Activated naive CD8-positive, alpha-beta T cell (primary cell): Measurements from ENCODE around the gene MESP2.
"Not testable (repeated sequence)": the region's sequence is repeated elsewhere in the genome, so short reads cannot be mapped to it uniquely, and the experiment has no call there.

ENCODE experiments used
- H3K27ac Mint-ChIP-seq: one replicate; pipeline ENCODE4 v1.8.0; 2021; ENCODE audit warnings: mixed read lengths
- H3K27me3 Mint-ChIP-seq: one replicate; pipeline ENCODE4 v1.8.0; 2021; ENCODE audit warnings: mixed read lengths
- H3K36me3 Mint-ChIP-seq: one replicate; pipeline ENCODE4 v1.8.0; 2021; ENCODE audit warnings: mixed read lengths
- H3K4me1 Mint-ChIP-seq: one replicate; pipeline ENCODE4 v1.8.0; 2021; ENCODE audit warnings: low read depth, mixed read lengths
- H3K4me3 Mint-ChIP-seq: one replicate; pipeline ENCODE4 v1.8.0; 2021; ENCODE audit warnings: mild to moderate bottlenecking, mixed read lengths
- H3K9me3 Mint-ChIP-seq: one replicate; pipeline ENCODE4 v1.8.0; 2021; ENCODE audit warnings: low read depth, mixed read lengths

The MESP2 gene

GRCh38 chr15:89782619-89782950 is 6.5 kb downstream of the MESP2 start:
- not testable (repeated sequence) for H3K9me3 Mint-ChIP-seq, H3K4me3 Mint-ChIP-seq, H3K27me3 Mint-ChIP-seq, H3K4me1 Mint-ChIP-seq, H3K27ac Mint-ChIP-seq, H3K36me3 Mint-ChIP-seq

DNA sequence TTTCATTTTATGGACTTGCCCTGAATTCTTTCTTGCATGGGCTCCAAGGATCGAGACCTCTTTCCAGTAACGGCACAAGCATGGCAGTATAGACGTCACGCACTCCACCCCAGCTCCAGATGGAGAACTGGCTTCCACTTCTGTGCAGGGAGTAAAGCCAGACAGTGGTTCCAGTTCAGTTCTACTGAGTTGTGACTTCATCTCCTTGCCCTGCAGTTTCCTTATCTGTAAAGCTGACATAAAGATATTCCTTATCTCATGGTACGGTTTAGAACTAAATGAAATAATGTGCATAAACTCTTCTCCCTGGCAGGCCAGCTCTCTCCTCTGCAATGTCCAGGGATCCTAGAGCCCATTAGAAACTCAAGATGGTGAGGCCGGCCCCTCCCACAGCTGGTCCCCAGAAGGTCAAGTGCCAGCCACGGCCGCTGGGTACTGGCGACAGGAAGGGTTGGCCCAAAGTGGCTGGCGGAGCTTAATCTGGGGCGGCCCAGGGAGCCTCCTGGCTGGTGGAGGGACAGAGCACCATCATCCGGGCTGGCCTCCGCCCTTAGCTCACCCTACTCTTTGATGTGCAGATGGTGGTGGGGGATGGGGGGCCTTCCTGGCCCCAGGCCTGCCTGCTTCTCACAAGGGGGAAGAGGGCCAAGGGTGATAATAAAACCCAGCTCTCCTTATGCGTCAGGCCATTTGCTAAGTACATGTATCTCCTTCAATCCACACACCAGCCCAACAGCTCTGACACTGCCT is 7.2 kb downstream of the MESP2 start:
- Mint-ChIP-seq H3K4me1 (no peaks in the 10 kb centered on the region), H3K4me3 (no peak overlapping the region), H3K9me3 (peaks cover 10% of the 10 kb centered on the region), H3K36me3 (peaks cover 4% of the 10 kb centered on the region), H3K27me3 (peaks cover 11% of the 10 kb centered on the region), H3K27ac (no peak overlapping the region)

DNA sequence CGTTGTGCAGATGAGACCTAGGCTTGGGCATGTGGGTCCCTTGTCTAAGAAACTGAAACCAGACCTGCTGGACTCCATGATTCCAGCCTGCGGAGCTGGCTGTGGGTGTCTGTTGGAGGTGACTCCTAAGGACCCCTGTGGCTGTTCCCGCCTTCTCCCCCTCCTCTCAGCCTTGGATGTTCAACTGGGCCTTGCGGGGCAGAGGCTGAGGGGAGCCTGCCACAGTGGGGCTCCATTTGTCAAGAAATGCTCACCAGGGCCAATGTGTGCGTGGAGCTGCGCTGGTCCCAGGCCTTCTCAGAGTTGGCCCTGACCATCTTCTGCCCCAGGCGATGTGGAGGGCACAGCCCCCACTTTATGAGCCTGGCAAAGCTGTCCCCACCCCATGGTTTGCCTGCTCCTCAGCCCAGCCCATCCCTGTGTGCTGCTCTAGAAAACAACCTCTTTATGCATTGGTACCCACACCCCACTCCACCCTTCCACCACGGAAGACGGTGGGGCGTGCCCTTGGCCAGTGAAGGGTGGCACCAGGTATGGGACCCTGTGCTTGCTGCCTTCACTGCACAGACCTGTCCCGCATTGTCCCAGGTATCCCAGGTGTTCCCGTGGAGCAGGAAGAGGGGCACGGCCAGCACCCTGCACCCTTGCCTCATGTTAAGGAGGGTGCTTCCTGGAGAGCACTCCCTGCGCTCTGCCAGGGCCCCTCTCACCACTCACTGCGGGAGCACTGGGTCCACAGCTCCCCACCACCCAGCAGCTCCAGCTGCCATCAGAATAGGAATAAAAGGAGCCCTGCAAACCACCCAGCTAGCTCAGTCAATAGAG is 7.9 kb downstream of the MESP2 start:
- Mint-ChIP-seq H3K27ac (no peak overlapping the region), H3K36me3 (peaks cover 4% of the 10 kb centered on the region), H3K4me3 (no peak overlapping the region)

DNA sequence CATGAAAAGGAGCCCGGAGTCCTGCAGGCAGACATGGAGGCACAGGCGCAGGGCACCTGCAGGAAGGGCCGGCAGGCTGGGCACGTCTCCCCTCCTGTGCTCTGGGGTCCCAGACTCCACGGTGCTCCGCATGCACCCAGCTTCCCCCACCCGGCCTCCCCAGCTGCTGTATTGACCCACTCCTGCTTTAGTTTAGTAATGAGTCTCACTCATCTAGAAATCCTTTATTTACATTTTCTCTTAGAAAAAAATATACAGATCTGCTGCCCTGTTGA is 8.5 kb downstream of the MESP2 start:
- Mint-ChIP-seq H3K27ac (no peak overlapping the region), H3K9me3 (peaks cover 10% of the 10 kb centered on the region), H3K27me3 (peaks cover 11% of the 10 kb centered on the region), H3K4me3 (no peak overlapping the region), H3K36me3 (peaks cover 4% of the 10 kb centered on the region), H3K4me1 (no peaks in the 10 kb centered on the region)

More for the DNA sequence above, 7.9 kb downstream of the MESP2 start:
- peaks cover 10% of the 10 kb centered on the region for H3K9me3 Mint-ChIP-seq
- no peaks in the 10 kb centered on the region for H3K4me1 Mint-ChIP-seq
- peaks cover 11% of the 10 kb centered on the region for H3K27me3 Mint-ChIP-seq

GRCh38 chr15:89785064-89785773 is 9.1 kb downstream of the MESP2 start:
- H3K27me3 Mint-ChIP-seq = peaks cover 10% of the 10 kb centered on the region
- H3K4me1 Mint-ChIP-seq = no peaks in the 10 kb centered on the region
- peaks cover 4% of the 10 kb centered on the region for H3K36me3 Mint-ChIP-seq
- H3K9me3 Mint-ChIP-seq = peaks cover 10% of the 10 kb centered on the region
- H3K4me3 Mint-ChIP-seq = no peak overlapping the region
- no peak overlapping the region for H3K27ac Mint-ChIP-seq

DNA sequence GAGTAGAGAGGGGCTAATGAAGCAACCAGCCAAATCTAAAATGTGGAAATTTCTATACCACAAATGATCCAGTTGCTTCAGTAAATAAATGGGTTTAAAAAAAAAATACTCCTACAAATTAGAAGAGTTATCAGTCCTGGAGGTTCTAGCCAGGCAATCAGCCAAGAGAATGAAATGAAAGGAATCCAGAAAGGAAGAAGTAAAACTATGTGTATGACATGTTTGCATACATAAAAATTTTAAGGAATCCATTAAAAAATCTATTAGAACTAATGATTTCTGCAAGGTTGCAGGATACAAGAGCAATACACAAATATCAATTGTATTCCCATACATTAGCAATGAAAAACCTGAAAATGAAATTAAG is 9.6 kb downstream of the MESP2 start:
- no peak overlapping the region for H3K4me3 Mint-ChIP-seq
- peaks cover 6% of the 10 kb centered on the region for H3K27me3 Mint-ChIP-seq
- peaks cover 10% of the 10 kb centered on the region for H3K9me3 Mint-ChIP-seq
- H3K4me1 Mint-ChIP-seq = no peaks in the 10 kb centered on the region
- peaks cover 4% of the 10 kb centered on the region for H3K36me3 Mint-ChIP-seq
- H3K27ac Mint-ChIP-seq = no peak overlapping the region

GRCh38 chr15:89787944-89788343 is 11.8 kb downstream of the MESP2 start:
- peaks cover 4% of the 10 kb centered on the region for H3K27me3 Mint-ChIP-seq
- peaks cover 4% of the 10 kb centered on the region for H3K36me3 Mint-ChIP-seq
- H3K9me3 Mint-ChIP-seq = peaks cover 10% of the 10 kb centered on the region
- no peaks in the 10 kb centered on the region for H3K4me1 Mint-ChIP-seq
- H3K4me3 Mint-ChIP-seq = no peak overlapping the region
- H3K27ac Mint-ChIP-seq = no peak overlapping the region

GRCh38 chr15:89788585-89788984 is 12.5 kb downstream of the MESP2 start:
- not testable (repeated sequence) for H3K27ac Mint-ChIP-seq, H3K9me3 Mint-ChIP-seq, H3K4me3 Mint-ChIP-seq, H3K27me3 Mint-ChIP-seq, H3K36me3 Mint-ChIP-seq, H3K4me1 Mint-ChIP-seq

GRCh38 chr15:89790206-89790605 is 14.1 kb downstream of the MESP2 start:
- Mint-ChIP-seq H3K9me3 (peaks cover 10% of the 10 kb centered on the region), H3K4me3 (no peak overlapping the region), H3K4me1 (no peaks in the 10 kb centered on the region), H3K27me3 (peaks cover 5% of the 10 kb centered on the region), H3K36me3 (peaks cover 4% of the 10 kb centered on the region), H3K27ac (no peak overlapping the region)

DNA sequence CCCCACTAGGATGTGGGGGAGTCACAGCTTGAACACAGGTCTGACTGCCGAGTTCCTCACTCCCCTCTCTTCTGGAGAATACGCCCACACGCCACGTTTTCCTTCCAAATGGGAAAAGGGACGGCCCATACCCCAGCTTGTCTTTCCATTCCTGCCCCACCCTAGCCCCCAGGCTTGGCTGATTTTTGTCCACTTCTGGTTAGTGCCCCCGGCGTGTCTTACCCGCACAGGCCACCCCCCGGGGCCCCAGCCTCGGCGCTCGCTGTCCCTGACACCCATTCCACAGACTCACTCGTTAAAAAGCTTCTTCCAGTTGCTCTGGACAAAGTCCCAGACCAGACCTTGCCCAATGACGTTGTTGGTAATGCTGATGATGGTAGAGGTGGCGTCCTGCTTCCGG is 14.5 kb downstream of the MESP2 start:
- Mint-ChIP-seq H3K27ac (no peak overlapping the region), H3K4me1 (no peaks in the 10 kb centered on the region)

DNA sequence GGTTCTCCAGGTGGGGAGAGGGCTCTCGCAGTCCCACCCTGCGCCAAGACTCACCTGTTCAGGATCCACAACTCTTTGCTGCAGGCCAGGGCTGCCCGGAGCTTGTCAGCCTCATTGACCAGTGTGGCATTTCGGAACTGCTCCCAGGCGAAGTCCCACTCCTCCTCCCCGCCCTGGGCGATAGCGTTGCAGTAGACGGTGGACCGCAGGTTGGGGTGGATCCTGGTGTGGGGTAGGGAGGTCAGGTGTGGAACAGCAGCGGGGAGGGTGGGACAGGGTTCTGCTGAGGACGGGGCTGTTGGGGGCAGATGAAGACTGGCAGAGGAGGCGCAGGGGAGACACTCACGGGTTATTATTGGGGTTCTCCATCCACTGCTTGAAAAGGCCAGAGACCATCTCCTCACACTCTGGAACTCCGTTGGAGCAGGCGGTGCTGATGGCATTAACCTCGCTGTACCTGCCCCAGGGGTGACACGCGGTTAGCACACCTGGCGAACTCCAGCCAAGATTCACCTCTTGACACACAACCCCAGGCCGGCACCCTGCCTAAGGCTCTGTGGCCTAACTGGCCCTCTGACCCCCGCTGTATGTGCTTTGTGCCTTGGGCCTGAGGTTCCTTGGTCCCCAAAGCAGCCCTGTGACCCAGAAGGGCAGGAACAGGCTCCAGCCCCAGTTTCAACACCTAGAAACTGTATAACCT is 16.1 kb downstream of the MESP2 start:
- Mint-ChIP-seq H3K9me3 (peaks cover 18% of the 10 kb centered on the region), H3K4me3 (no peak overlapping the region), H3K36me3 (peaks cover 4% of the 10 kb centered on the region), H3K27ac (no peak overlapping the region), H3K4me1 (no peaks in the 10 kb centered on the region), H3K27me3 (peaks cover 5% of the 10 kb centered on the region)

More for the DNA sequence above, 14.5 kb downstream of the MESP2 start:
- no peak overlapping the region for H3K4me3 Mint-ChIP-seq
- H3K9me3 Mint-ChIP-seq = peaks cover 13% of the 10 kb centered on the region
- peaks cover 4% of the 10 kb centered on the region for H3K36me3 Mint-ChIP-seq
- H3K27me3 Mint-ChIP-seq = peaks cover 5% of the 10 kb centered on the region

DNA sequence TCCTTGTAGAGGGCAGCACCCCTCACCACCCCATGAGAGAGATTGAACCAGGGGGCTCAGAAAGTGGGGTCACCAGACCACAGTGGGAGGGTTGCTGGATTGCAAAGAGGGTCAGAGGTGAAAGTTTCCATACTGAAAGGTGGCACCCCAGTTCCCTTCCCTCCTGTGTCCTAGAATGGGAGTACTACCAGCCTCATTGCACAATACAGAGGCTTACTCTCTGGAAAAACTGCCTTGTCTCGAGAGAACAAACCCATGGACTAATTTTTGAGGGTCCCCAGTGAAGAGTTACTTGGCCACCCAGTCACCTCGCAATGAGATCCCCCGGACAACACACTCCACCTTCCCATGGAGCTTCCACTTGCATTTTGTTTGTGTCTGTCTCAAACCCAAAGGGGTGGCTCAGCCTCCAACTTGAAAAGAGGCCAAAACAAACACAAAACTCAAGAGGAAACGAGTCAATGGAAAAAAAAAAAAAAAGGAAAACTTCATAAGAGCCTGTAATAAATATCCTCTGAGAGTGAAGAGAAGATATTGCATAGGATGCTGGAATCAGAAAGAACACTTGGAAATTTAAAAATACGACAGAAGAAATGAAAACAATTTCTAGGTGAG is 18.6 kb downstream of the MESP2 start:
- H3K27ac Mint-ChIP-seq = no peak overlapping the region
- H3K9me3 Mint-ChIP-seq = peaks cover 8% of the 10 kb centered on the region
- peaks cover 1% of the 10 kb centered on the region for H3K27me3 Mint-ChIP-seq
- no peaks in the 10 kb centered on the region for H3K36me3 Mint-ChIP-seq
- no peaks in the 10 kb centered on the region for H3K4me1 Mint-ChIP-seq
- no peak overlapping the region for H3K4me3 Mint-ChIP-seq

DNA sequence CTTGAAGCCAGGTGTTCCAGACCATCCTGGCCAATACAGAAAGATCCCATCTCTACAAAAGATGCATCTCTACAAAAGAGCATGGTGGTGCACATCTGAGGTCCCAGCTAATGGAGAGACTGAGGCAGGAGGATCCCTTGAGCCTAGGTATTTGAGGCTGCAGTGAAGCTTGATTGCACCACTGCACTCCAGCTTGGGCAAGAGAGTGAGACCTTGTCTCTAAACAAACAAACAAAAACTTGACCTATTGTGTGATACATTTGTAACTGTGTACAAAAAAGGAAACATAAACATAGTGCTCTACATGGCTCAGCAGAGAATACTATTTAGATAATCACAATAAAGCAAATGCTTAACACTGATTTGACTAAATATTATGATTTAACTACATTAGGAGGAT is 19.9 kb downstream of the MESP2 start:
- Mint-ChIP-seq H3K9me3 (peaks cover 8% of the 10 kb centered on the region), H3K36me3 (no peaks in the 10 kb centered on the region), H3K27ac (no peak overlapping the region), H3K27me3 (peaks cover 1% of the 10 kb centered on the region), H3K4me3 (no peak overlapping the region), H3K4me1 (no peaks in the 10 kb centered on the region)

- no peak overlapping the region for H3K4me3 Mint-ChIP-seq
- no peaks in the 10 kb centered on the region for H3K36me3 Mint-ChIP-seq
- peaks cover 8% of the 10 kb centered on the region for H3K9me3 Mint-ChIP-seq
- peaks cover 1% of the 10 kb centered on the region for H3K27me3 Mint-ChIP-seq
- no peaks in the 10 kb centered on the region for H3K4me1 Mint-ChIP-seq
- H3K27ac Mint-ChIP-seq = no peak overlapping the region
Observed at GRCh38 chr15:89797678-89798201, 21.6 kb downstream of the MESP2 start.
